Stimulated activated CD8-positive, alpha-beta memory T cell treated with anti-CD3 and anti-CD28 coated beads, Interleukin-4, amount 100 ng/mL, for 1 hour (primary cell): ENCODE data around the gene MTRF1L.
"Not testable (repeated sequence)": the region's sequence is repeated elsewhere in the genome, so short reads cannot be mapped to it uniquely, and the experiment has no call there.

Experiments
- DNase-seq, 2 donors: peaks; one replicate each; pipeline ENCODE4 v3.0.0-alpha.2; 2020; ENCODE audit warnings: low read depth in 2 of 2, low spot score in 1 of 2

The MTRF1L gene

GRCh38 chr6:152973916-152974315 is 28.6 kb downstream of the MTRF1L start:
- no peak for DNase-seq

GRCh38 chr6:152969688-152970418 is 32.7 kb downstream of the MTRF1L start:
- no peak for DNase-seq

GRCh38 chr6:152966168-152966894 is 36.2 kb downstream of the MTRF1L start:
- not testable (repeated sequence) for DNase-seq

- DNase-seq, result no peak
Observed at GRCh38 chr6:152959333-152959732, 43.2 kb downstream of the MTRF1L start.

GRCh38 chr6:152957796-152958195 is 44.7 kb downstream of the MTRF1L start:
- no peak for DNase-seq

- DNase-seq, result no peak
Observed at GRCh38 chr6:152954443-152954842, 48.1 kb downstream of the MTRF1L start.

- no peak for DNase-seq
Observed at GRCh38 chr6:152952866-152953509, 49.5 kb downstream of the MTRF1L start.

GRCh38 chr6:152952045-152952444 is 50.5 kb downstream of the MTRF1L start:
- no peak for DNase-seq

- DNase-seq, result no peak
Observed at GRCh38 chr6:152950240-152950639, 52.3 kb downstream of the MTRF1L start.

- DNase-seq, result no peak
Observed at GRCh38 chr6:152948150-152948768, 54.2 kb downstream of the MTRF1L start.

GRCh38 chr6:152946995-152947394 is 55.5 kb downstream of the MTRF1L start:
- DNase-seq, result no peak

- DNase-seq, result no peak
Observed at GRCh38 chr6:152946484-152946883, 56.0 kb downstream of the MTRF1L start.

- DNase-seq, result no peak
Observed at GRCh38 chr6:152943260-152943897, 59.1 kb downstream of the MTRF1L start.

GRCh38 chr6:152942319-152942869 is 60.1 kb downstream of the MTRF1L start:
- DNase-seq, result no peak

- no peak for DNase-seq
Observed at GRCh38 chr6:152941746-152942145, 60.8 kb downstream of the MTRF1L start.
